Measurements from ENCODE around the gene CCM2. TPM values are rescaled to one million over a fixed set of nuclear protein-coding genes. Genes with fewer than 3 reads are reported as not detected.
A peak's percentile ranks its signal among the peaks of the same experiment; 100 is the strongest.

CCM2 gene
- total RNA-seq, 1 donor from 2014 or later: 47.8 TPM

DNA sequence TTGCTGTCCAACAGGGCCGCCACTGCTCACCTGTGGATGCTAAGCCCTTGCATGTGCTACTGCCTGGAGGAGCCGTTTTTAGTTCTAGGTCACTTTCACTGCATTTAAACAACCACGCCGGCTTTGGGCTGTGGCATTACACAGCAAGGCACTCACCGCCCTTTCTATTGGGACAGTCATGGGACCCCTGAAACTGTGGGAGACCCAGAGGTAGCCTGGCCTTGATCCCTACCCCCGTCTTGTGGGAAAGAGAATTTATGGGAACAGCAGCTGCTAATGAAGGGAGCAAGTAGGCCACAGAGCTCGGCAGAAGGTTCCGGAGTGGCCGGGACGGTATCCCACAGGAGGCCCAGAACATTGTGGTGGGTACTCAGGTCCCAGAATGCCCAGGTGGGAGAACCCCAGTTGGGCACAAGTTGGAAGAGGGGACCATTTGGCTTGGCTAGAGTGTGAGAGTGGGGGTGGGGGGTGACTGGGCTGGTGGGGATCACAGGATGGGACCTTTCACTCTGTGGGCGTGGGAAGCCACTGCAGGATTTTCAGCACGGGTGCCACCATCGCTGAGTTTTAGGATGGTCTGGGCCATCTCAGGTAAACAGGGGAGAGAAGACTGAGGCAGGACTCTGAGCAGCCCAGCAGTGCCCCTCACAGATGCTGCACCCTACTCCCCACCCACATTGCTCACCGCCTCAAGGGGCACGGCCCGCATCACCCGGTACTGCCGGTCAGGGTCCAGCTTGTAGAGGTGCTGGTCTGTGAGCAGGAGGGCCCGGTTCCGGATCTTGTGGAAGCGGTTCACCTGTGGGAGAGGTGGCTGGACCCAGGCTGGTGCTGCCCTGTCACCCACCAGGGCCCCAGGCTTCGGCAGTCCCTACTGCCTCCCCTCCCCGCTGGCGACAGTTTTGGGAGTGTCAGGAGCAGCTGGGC lies 36.4 kb upstream of the CCM2 start:
- Mint-ChIP-seq H3K4me3 (ENCODE audit: unreplicated experiment) (peak overlapping the region; percentile 31), H3K9me3 (ENCODE audit: low read depth) (no peaks in the 10 kb centered on the region), H3K27me3 (ENCODE audit: low read depth) (peaks cover 3% of the 10 kb centered on the region), H3K4me1 (ENCODE audit: low read depth) (no peaks in the 10 kb centered on the region), H3K36me3 (ENCODE audit: low read depth) (no peaks in the 10 kb centered on the region), H3K27ac (ENCODE audit: unreplicated experiment) (no peak overlapping the region)
- TF ChIP-seq, protein P1, sequence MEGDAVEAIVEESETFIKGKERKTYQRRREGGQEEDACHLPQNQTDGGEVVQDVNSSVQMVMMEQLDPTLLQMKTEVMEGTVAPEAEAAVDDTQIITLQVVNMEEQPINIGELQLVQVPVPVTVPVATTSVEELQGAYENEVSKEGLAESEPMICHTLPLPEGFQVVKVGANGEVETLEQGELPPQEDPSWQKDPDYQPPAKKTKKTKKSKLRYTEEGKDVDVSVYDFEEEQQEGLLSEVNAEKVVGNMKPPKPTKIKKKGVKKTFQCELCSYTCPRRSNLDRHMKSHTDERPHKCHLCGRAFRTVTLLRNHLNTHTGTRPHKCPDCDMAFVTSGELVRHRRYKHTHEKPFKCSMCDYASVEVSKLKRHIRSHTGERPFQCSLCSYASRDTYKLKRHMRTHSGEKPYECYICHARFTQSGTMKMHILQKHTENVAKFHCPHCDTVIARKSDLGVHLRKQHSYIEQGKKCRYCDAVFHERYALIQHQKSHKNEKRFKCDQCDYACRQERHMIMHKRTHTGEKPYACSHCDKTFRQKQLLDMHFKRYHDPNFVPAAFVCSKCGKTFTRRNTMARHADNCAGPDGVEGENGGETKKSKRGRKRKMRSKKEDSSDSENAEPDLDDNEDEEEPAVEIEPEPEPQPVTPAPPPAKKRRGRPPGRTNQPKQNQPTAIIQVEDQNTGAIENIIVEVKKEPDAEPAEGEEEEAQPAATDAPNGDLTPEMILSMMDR (IDR thresholded peaks at IDR 0.05): no peak
- DNase-seq (ENCODE audit: low spot score): peak; percentile 93

DNA sequence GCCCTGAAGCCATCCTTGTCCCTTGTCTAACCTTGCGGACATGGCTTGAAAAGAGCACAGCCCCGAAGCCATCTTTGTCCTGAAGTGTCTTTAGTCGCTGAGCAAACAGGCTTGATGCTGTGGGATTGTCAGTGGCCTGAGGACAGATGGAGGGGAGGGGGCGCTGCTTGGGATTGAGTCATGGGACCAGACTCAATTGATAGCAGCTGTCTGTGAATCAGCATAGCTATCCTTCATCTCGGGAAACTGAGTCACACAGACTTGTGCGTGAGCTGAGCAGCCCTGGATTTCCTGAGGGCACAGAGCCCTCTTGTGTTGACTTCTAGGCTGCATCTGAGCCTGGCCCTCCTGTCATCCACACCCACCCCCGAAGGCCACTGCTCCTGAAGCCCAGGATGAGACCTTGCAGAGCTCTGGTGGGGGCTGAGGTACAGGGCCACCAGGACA lies 35.6 kb upstream of the CCM2 start:
- no peak for DNase-seq (ENCODE audit: low spot score)
- TF ChIP-seq, protein P1 (IDR thresholded peaks at IDR 0.05): peak; percentile 71
- Mint-ChIP-seq H3K36me3 (ENCODE audit: low read depth) (no peaks in the 10 kb centered on the region), H3K4me3 (ENCODE audit: unreplicated experiment) (no peak overlapping the region), H3K4me1 (ENCODE audit: low read depth) (no peaks in the 10 kb centered on the region), H3K27ac (ENCODE audit: unreplicated experiment) (no peak overlapping the region), H3K9me3 (ENCODE audit: low read depth) (no peaks in the 10 kb centered on the region), H3K27me3 (ENCODE audit: low read depth) (peaks cover 3% of the 10 kb centered on the region)

DNA sequence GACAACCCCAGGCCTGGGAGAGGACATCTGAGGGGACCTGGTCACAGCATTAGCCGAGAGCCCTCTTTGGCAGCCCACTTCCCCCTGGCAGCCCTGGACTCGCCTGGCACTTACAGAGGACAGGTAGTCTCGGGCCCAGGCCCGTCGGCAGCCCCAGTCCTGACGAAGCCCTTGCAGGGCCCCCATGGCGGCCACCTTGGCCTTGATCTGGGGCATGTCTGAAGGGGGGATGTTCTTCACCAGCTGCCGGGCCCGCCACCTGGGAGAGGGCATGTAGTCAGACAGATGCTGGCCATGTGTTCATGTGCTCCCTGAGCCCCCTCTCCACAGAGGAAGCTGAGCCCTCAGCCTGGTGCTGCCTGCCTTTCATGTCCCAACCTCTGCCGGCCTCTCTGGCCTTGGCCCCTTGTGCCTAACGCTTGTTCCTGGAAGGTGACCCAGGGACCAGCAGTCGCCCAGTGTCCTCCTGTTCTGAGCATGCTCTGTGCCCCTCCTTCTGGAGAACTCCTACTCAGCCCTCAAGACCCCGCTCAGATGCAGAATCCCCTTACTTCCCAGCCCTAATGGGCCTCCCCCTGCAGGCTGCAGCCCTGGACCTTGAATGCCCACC lies 35.1 kb upstream of the CCM2 start:
- H3K4me3 Mint-ChIP-seq (ENCODE audit: unreplicated experiment): no peak overlapping the region
- peak; percentile 93 for DNase-seq (ENCODE audit: low spot score)
- no peaks in the 10 kb centered on the region for H3K4me1 Mint-ChIP-seq (ENCODE audit: low read depth)
- H3K36me3 Mint-ChIP-seq (ENCODE audit: low read depth): no peaks in the 10 kb centered on the region
- no peaks in the 10 kb centered on the region for H3K9me3 Mint-ChIP-seq (ENCODE audit: low read depth)
- TF ChIP-seq, protein P1 (IDR thresholded peaks at IDR 0.05): no peak
- no peak overlapping the region for H3K27ac Mint-ChIP-seq (ENCODE audit: unreplicated experiment)
- H3K27me3 Mint-ChIP-seq (ENCODE audit: low read depth): peaks cover 2% of the 10 kb centered on the region

DNA sequence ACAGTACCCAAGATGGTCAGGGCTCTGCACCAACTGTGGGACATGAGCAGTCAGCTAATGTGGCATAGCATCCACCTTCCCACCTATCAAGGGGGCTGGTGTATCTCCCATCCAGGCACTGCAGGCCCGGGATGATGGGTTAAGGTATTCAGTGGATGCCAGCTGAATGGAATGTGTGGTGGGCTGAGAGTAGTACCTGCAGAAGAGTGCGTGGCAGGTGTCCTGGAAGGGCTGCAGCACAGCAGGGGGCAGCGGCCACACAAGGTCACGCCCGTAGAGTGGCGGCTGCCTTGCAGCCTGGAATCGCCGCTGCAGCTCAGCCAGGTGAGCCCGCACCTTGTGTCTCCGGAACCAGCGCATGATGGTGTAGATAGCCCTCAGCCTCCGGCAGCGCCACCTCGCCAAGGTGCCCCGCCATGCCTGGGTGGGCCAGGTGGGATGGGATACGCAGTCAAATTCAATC lies 34.5 kb upstream of the CCM2 start:
- TF ChIP-seq, protein P1 (IDR thresholded peaks at IDR 0.05): no peak
- Mint-ChIP-seq H3K4me1 (ENCODE audit: low read depth) (no peaks in the 10 kb centered on the region), H3K4me3 (ENCODE audit: unreplicated experiment) (no peak overlapping the region), H3K27ac (ENCODE audit: unreplicated experiment) (no peak overlapping the region), H3K9me3 (ENCODE audit: low read depth) (no peaks in the 10 kb centered on the region), H3K36me3 (ENCODE audit: low read depth) (no peaks in the 10 kb centered on the region), H3K27me3 (ENCODE audit: low read depth) (no peaks in the 10 kb centered on the region)
- peak; percentile 75 for DNase-seq (ENCODE audit: low spot score)

DNA sequence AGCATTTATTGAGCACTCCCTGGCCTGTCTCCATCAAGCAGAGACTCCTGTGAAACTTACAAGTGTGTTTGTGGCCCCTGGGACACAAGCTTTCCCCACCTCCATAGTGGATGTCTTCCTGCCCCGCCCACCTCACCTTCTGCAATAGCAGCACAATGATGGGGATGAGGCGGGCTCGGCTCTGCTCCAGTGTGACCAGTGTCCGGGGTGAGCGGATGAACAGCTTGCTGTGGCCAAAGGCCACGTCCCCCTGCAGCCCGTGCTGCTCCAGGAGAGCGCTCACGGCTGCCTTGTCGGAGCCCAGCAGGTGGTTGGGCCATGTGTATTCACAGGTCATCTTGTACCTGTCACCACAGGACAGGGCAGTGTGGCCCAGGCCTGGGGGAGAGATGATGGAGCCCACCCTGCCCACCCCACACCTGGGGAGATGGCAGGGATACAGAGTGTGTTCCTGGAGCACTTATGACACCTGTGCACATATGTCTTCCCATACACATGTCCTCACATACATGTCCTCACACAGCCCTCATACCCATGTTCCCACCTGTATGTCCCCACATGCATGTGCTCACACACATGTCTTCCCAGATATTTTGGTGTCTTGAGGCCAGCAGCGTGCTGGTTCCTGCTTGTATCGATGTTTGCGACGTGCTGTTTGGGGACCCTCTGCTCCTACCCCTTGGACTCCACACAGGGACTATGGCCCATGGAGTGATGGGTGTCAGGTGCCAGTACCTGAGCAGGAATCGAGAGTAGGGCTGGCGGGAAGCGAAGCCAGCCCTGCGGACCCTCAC lies 33.9 kb upstream of the CCM2 start:
- TF ChIP-seq, protein P1 (IDR thresholded peaks at IDR 0.05): no peak
- Mint-ChIP-seq H3K36me3 (ENCODE audit: low read depth) (no peaks in the 10 kb centered on the region), H3K4me3 (ENCODE audit: unreplicated experiment) (no peak overlapping the region), H3K27ac (ENCODE audit: unreplicated experiment) (no peak overlapping the region), H3K4me1 (ENCODE audit: low read depth) (no peaks in the 10 kb centered on the region), H3K9me3 (ENCODE audit: low read depth) (no peaks in the 10 kb centered on the region), H3K27me3 (ENCODE audit: low read depth) (no peaks in the 10 kb centered on the region)
- peak; percentile 73 for DNase-seq (ENCODE audit: low spot score)
